ENCODE results near the gene AKAP9.
"Not testable (repeated sequence)": the region's sequence is repeated elsewhere in the genome, so short reads cannot be mapped to it uniquely, and the experiment has no call there.

AKAP9 gene

DNA sequence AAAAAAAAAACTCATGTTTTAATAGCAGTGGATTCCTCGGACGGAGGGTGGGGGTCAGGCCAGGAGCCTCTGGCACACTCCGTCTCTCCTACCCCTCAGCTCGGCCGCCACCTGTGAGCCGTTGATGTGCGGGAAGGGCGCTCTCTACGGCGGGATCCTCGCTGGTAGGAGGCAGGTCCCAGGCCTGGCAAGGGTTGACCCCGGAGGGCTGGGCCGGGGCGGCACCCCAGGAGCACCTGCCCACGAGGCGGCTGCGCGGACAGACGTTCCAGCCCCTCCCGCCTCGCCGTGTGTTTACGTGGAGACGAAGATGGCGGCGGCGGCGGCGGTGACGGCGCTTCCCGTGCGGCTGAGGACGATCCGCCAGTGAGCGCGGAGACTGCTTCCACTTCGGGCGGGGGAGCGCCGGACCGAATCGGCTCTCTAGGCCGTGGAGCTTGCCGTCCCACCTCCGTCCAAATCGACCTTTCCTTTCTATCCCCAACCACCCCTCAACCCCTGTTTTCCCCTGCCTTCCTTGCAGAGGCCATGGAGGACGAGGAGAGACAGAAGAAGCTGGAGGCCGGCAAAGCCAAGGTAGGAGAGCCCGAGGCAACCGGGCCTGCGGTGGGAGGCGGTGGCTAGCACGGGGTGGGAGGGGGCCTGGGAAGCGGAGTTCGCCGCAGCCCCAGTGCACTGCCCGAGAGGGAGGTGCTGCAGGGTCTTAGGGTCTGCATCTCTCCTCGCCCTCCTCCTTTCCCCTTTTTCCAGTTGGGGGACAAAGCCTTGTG, at the start of gene AKAP9:
TSS of gene AKAP9 (plus strand) at position 291 of the 770 bp plus-strand sequence. CDS start at position 529, 238 bp downstream.
- peak; percentile 93 to 96 (median 95) for DNase-seq

- DNase-seq, result peak in 2 of 3 experiments; percentile 37 to 84
These were observed 48.5 kb upstream of the AKAP9 start for GRCh38 chr7:91892099-91892705.

- peak in 2 of 3 experiments; percentile 55 to 86 for DNase-seq
These were observed 47.8 kb upstream of the AKAP9 start for GRCh38 chr7:91892821-91893340.

- not testable (repeated sequence) for DNase-seq
These were observed 47.0 kb upstream of the AKAP9 start for GRCh38 chr7:91893699-91894098.

DNA sequence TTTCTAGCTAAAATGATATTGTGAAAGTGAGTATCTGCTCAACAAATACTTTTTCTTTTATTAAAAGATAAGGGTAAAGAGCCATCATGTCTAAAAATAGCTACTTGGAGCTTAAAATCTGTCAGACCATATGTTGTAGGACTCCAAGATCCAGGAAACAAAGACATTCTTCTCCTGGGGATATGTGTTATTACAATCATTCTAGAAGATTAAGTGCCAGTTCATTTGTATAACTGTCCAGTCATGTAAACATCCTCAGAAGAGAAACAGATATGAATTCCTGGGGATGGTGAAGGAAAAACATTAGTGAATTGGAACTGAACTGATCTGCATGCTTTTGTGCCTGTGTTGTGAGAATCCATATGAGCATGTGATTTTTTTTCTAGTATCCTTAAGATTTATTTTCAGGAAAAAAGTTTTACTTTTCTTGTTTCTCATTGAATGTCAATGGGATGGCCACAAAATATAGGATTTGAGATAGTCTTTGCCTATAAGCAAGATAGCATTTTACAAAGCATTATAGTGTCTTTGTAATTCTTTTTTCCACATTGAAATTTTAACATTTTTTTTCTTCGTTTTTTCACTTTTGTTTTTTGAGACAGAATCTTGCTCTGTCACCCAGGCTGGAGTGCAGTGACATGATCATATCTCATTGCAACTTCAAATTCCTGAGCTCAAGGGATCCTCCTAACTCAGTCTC, 45.7 kb upstream of the AKAP9 start:
- no peak for DNase-seq

GRCh38 chr7:91898240-91898992, 42.2 kb upstream of the AKAP9 start:
- no peak for DNase-seq

GRCh38 chr7:91899563-91899962, 41.1 kb upstream of the AKAP9 start:
- DNase-seq, result no peak

DNA sequence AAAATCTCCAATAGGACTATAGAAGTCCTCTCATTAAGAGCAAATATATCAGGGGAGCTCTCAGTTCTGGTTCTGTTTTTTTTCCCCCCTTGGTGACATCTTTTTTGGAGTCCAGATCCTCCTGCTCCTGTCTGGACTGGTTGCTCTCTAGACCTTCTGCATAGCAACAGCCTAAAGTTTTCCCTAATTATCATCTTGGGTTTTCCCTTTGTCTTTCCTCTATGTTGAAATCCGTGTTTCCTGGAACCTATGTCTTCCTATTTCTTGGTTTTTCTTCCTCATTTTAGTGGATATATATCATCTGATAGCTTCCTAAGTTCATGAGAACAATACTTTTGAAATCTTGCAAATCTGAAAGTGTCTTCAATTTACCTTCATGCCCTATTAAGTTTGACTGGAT, 30.5 kb upstream of the AKAP9 start:
- no peak for DNase-seq

DNA sequence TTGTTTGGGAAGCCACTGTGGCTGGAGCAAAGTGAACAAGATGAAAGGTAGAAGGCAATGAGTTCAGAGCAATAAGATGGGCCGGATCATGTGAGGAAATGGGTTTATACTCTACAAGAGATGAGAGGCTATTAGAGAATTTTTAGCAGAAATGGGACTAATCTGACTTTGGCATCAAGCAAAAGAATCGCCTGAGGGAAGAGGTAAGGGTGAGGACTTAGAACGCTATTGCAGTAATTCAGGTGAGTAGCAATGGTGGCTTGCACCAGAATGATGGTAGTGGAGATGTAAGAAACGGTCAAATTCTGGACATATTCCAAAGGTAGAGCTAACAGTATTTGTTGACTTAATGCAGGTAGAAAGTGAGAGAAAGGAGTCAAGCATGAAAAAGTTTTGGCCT, 29.5 kb upstream of the AKAP9 start:
- DNase-seq, result no peak

DNA sequence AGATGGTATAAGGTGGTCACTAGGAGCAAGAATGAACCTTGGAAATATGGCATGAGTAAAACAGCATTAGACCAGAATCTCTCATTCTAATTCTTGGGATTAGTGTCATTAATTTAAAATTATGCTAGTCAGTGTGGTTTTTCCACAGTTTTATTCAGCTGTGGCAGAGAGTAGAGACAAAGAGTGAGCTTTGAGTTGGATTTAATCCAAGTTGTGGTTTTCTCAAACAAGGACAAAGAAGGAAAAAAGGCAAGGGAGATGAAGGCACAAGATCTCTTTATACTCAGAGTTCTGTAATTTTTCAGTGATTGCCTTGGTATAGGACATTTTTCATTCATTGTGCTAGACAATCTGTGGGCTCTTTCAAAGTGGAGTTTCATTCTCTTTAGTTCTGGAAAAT, 28.2 kb upstream of the AKAP9 start:
- no peak for DNase-seq

- DNase-seq, result no peak
These were observed 27.1 kb upstream of the AKAP9 start for GRCh38 chr7:91913612-91914011.

DNA sequence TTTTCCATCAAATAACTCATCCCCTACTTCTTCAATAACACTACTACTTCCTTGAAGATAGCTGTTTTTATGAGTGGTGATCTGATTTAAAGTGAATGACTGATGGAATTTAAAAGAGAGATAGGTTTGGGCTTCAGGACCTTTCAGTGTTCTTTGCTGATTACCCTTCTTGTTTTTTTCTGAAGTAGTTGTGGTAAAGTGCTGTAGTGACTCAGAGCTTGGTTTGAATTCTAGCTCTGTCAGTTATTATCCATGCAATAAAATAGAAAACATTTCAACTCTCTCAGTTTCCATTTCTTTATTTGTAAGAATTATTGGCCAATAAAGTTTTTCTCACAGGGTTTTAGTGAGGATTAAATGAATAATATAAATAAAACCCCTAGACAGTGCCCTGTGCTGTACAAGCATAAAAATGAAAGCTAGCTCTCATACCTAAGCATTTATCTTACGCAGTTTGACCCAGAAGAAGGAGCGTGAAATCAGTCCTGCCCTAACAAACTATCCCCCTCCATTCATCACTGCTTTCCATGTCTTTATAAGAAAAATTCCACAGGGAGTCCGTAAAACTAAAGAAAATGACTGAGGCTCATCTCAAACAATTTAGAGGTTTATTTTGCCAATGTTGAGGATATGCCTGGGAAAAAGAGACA, 25.1 kb upstream of the AKAP9 start:
- no peak for DNase-seq

DNA sequence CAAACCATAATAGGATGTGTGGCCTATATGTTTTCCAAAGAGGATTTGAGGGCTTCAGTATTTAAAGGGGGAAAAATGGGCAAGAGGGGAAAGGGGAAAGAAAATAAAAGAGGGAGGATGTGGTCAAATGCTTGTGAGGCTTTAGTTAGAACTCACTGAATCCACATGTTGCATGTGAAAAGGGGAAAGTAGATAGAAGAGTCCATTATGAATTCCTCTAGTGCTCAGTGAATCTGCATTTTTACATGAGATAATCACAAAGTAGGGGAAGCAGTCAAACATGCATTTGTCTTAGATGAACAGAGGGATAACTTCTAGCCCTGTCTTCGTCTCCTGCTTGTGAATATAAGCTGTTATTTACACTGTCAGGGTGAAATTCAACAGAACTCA, 24.6 kb upstream of the AKAP9 start:
- no peak for DNase-seq

DNA sequence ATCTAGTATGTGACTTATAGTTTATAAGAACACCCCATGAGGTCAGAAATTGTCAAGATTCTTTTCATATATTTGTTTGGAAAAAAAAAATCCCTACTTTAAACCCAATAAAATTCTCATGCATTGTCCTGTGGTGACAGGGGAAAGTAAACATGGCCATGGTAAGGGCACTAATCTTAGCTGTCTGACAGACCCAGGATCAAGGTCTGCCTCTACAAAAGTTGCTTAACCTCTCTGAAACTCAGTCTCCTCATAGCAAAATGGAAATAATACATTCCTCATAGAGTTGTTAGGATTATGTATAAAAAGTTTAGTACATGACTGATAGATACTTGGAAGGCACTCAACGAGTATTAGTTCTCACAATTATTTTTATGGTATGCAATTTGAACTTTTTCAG, 22.3 kb upstream of the AKAP9 start:
- DNase-seq, result no peak

GRCh38 chr7:91922857-91923256, 17.8 kb upstream of the AKAP9 start:
- DNase-seq, result no peak

DNA sequence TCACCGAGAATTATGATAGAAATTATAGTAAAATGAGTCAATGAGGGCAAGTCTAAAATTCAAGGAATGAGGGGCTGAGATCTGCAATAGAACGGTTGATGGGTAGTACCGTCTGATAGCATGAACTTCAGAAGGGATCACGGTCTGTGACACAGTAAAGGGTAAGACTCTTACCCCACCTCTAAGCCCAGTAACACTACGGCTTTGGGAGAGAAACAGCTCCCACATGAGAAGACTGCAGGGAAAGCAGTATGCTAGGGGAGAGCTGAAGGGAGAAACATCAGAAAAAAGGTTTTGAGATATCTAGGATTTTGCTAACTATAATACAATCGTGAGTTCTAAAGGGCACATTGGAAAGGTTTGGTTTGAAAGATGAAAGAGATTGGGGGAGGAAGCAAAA, 12.8 kb upstream of the AKAP9 start:
- DNase-seq, result no peak

- DNase-seq, result no peak
These were observed 11.2 kb upstream of the AKAP9 start for GRCh38 chr7:91929463-91929862.

- DNase-seq, result peak in 2 of 3 experiments; percentile 43 to 87
These were observed 491 bp upstream of the AKAP9 start for GRCh38 chr7:91940171-91940570.

- DNase-seq, result peak; percentile 59 to 81 (median 69)
These were observed 788 bp downstream of the AKAP9 start for GRCh38 chr7:91941450-91941849.

DNA sequence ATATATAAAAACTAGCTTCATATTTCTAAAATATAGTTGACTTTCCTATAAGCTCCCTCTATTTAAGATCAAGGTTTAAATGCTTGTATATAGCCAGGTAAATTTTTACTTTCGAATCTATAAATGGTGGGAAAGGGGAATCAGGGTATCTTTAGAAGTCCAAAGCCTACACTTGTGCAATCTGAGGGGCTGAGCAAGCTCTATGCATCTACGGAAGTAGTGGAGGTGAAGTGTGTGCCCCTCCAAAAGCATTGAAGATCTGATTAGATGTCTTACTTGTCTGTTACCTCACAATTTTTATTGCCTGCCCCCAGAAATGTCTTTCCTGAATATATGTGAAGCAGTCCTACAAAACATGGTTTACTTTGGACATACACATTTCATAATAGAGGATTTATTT, 1.6 kb downstream of the AKAP9 start:
- DNase-seq, result peak in 1 of 3 experiments; percentile 40

- DNase-seq, result not testable (repeated sequence)
These were observed 4.3 kb downstream of the AKAP9 start for GRCh38 chr7:91944970-91945369.

GRCh38 chr7:91945476-91945875, 4.8 kb downstream of the AKAP9 start:
- DNase-seq, result peak in 1 of 3 experiments; percentile 7
